HG03378 (cell line): ENCODE measurements around the gene PUDP.
"Not testable (repeated sequence)": the region's sequence is repeated elsewhere in the genome, so short reads cannot be mapped to it uniquely, and the experiment has no call there.

Source experiments
- ATAC-seq: cut with Tn5 transposase; IDR thresholded peaks from one replicate; pipeline ENCODE4 v1.9.1; 2021; ENCODE audit warnings: mild to moderate bottlenecking, moderate library complexity; ENCODE audit not compliant: unreplicated experiment

The PUDP gene

GRCh38 chrX:7045238-7045955, 102.6 kb downstream of the PUDP start:
- no peak for ATAC-seq

GRCh38 chrX:7043796-7044433, 104.0 kb downstream of the PUDP start:
- not testable (repeated sequence) for ATAC-seq

- no peak for ATAC-seq
Measured at GRCh38 chrX:7028246-7028645, 119.7 kb downstream of the PUDP start.

- ATAC-seq: no peak
Measured at GRCh38 chrX:7027071-7027470, 120.9 kb downstream of the PUDP start.

- ATAC-seq: not testable (repeated sequence)
Measured at GRCh38 chrX:7026365-7026764, 121.6 kb downstream of the PUDP start.

DNA sequence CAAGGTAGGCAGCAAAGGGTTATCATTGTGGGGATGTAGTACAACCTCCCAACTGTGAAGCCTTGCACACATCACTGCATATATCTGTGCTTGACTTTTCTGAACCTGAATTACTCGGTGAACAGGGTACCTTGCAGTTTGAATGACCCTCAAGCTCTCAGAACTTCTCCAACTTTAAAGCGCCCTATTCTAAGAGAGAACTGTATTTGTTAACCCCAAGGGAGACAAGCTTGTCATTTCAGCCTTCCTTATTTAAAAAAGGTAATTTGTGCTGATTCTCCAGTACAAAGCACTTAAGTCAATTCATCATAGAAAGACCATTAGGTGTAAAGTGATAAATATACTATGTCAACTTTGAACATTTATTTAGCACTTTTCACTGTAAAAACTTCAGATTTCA, 122.5 kb downstream of the PUDP start:
- ATAC-seq: no peak

DNA sequence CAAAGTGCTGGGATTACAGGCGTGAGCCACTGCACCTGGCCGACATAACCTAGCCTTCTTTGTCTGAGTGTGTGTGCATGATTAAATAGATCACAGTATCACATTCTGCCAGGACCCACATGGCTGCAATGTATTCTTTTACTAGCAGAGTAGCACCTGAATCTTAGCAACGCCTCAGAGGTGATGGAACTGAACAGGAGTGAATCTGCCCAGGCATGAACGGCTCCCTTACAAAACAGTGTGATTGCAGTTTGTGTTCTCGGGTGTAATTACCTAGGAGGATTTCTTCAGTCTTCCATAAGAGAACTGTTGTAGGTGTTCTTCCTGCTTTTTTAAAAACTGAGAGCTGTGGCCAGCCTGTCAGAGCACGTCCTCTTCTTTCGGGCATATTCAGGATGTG, 123.1 kb downstream of the PUDP start:
- ATAC-seq: no peak

GRCh38 chrX:7022996-7023395, 125.0 kb downstream of the PUDP start:
- not testable (repeated sequence) for ATAC-seq

DNA sequence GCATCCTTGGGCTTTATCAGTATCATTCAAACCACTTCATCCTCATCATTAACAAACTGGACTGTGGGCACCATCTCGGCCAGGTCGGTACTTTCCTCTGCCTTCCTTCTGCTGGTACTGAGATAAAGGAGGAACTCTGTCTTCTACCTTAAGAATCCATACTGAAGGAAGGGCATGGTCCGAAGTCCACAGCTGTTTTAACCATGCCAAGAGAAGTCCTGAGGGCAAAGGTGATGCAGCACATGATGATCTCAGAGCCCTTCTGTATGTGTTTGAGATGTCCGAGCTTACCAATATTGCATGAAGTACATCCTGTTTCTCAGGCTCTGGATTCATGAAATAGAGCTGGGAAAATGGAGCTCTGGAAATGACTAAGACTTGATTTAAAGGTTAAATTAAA, 126.0 kb downstream of the PUDP start:
- ATAC-seq: no peak

- ATAC-seq: no peak
Measured at GRCh38 chrX:7019555-7019954, 128.4 kb downstream of the PUDP start.

DNA sequence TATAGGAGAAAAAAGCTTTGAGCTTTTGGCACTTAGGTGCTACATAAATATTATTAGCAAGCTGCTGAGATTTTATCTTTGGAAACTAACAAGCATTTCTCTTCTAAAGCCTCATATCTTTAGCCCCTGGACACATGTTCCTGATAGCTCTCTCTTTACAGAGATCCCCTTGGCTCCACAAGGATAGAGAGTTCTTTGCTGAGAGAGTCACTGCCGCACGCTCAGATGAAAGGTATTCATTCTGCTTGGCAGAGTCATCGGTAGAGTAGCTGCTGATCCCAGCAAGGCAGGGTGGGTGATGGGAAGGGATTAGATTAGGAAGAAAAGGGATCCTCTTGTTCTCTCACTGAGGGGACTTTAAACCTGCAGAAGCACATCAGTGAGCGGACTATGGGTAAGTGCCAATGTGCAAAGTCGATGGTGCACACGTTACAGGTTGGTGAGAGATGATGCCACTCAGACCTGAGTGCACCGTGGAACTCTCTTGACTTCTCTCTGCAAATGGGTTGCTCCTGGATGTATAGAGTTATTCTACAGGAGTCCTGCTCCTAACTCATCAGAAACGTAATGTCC, 135.6 kb downstream of the PUDP start:
- ATAC-seq: not testable (repeated sequence)

DNA sequence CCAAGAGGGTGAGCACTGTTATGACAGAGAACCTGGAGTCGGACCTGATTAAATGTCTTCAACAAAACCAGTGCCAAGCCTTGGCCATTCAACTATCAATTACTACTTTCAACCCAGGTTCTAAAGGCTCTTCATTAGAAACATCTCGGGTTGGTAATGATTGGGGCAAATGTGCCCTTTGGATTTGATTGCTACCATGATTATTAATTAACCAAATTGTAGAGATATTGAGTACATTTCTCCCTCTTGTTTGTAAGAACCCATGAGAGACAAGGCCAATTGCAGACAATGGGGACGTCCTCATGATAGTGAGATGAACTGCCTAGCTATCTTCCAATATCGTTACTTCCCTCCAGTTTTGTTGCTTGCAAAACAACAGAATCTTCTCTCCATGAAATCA, 137.1 kb downstream of the PUDP start:
- ATAC-seq: not testable (repeated sequence)

DNA sequence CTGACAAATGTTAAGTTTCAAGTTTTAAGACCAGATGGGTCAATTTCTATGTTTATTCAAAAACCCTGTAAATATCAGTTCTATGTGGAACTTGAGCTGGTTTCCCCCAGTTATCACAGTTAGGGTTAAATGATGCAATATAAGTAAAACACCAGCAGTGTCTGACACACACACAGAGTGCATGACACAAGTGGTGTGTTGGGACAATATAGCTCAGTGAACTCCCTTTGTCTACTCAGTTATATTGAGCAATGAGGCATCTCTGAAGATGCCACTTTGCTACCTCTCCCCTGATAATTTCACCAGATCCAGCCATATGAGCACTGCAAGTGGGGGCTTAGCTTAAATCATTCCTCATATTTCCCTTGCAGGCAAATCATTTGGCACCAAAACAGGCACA, 140.6 kb downstream of the PUDP start:
- ATAC-seq: not testable (repeated sequence)
